T-helper 22 cell (primary cell): Measurements from ENCODE around the gene GIMAP6.
"Not testable (repeated sequence)": the region's sequence is repeated elsewhere in the genome, so short reads cannot be mapped to it uniquely, and the experiment has no call there.

Experiments
- DNase-seq: peaks from one replicate; pipeline ENCODE4 v3.0.0-alpha.2; 2020; ENCODE audit warnings: low read depth

GIMAP6 gene

DNA sequence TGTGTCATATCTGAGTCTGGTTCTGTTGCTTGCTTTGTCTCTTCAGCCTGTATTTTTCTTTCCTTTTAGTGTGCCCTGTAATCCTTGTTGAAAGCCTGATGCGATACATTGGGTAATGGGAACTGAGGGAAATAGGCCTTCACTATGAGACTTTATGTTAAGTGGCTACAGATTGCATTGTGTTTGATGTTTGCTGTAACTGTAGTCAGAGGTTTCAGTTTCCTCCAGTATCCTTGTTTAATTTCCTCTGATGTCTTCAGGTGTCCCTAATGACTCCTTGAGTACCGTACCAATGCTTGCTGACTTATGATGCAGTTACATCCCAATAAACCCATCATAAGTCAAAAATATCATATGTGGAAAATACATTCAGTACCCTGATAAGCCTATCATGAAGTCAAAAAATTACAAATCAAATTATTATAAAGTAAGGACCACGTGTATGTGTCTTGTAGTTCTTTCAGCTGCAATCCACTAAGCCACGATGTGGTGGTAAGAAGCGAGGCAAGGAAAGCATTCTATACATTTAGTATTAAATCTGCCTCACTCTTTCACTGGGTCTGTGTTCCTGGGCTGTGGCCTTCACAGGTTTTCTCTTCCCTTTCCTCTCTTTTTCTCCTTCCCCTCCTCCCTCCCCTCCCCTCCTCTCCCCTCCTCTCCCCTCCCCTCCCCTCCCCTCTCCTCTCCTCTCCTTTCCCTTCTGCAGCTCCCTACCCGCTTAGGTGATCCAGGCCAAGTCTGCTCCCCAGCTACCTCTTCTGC, 13.3 kb upstream of the GIMAP6 start:
- no peak for DNase-seq

DNA sequence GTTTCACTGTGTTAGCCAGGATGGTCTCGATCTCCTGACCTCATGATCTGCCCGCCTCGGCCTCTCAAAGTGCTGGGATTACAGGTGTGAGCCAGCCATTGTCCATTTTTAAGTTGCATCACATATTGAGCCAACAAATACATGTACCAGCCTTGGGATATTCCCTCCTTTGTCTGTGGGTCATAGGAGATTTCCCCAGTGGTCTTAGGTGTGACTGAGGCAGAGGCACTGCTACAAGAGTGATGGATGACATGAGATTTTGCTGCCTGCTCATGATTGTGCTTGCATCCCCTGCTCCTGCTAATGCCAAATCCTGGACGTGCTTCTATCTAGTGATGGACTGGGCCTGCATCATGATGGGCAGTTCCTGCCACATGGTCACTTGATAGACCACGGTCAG, 10.7 kb upstream of the GIMAP6 start:
- DNase-seq = no peak

DNA sequence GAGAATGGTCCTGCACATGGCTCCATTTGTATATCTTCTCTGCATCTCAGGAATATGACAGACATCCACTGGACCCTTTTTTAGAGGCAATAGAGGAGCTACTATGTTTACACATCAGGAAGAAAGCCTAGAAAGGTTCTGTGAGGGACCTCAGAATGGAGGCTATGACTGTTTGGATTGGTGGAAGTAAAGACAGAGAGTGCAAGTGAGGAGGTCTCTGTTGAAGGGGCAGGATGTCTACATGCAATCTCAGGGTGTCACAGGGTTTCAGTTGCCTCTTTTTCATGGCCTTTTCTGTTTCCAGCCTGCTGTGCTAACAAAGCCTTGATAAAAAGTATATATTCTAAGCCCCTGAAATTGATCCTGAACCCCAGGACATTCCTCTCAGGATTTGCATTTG, 9.7 kb upstream of the GIMAP6 start:
- DNase-seq = no peak

DNA sequence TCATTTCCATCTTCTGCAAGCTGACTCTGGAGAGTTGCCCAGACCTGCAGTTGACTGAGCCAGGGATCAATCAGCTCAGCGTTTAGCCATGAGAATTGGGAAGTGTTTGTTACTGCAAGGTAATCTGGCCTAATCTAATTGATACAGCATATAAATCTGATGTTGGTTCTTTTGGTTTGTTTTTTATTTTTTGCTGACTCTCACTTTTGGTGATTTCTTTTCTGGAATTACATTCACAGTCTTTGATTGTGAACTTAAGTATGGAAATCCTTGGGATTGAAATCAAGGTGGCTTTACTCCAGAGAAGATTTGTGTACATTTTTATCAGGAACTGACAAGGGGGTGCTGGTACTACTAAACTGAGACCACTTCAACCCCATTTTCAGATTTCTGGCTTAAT, 1.7 kb upstream of the GIMAP6 start:
- no peak for DNase-seq

DNA sequence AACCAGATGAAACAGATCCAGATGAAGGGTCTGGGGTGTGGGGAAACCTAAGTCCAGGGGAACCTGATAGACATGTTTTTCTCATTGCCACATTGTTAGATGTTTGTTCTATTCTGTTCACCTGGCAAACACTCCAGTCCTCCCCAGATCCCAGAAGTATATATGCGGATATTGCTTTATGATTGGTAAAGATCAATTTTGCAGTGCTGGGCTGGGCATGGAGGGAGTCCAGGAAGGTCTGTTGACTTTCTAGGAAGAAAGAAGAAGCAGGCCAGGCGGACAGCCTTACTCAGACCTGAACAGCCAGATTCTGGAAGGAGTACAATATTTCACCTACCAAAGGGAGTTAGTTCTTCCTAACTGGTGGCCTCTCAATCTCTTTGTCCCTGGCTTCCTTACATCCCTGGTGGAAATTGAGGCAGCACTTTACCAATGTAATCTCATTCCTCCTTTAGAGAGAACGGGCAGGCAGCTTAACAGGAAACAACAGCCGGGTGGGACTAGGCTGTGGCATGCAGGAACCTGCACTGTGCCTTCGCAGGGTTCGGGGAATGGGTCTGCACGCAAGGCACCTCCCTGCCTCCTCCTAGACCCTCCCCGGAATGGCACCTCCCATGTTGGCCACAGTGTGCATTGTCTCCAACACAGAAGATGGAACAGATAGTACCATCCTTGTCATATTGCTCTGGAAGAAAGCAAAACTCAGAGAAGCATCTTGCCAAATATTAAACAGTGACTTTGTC, 930 bp downstream of the GIMAP6 start:
- DNase-seq = peak; percentile 6

DNA sequence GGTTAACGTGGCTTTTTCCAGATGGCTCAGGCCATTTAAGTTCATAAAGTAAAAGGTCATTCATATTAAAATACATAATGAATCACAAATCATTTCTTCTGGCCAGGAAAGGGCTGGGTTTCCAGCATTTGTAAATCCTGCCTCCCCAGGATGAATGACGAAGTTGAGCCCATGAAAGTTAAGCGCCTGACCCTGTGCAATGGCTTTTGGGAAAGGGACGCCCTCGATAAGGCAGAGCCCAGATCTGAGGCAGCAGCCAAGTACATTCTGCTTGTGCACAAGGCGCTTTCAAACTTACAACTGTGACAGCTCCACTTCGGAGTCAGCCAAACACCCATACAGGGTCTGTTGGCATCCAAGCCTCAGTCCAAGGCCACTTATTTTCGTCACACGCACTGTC, 2.8 kb downstream of the GIMAP6 start:
- DNase-seq = no peak

DNA sequence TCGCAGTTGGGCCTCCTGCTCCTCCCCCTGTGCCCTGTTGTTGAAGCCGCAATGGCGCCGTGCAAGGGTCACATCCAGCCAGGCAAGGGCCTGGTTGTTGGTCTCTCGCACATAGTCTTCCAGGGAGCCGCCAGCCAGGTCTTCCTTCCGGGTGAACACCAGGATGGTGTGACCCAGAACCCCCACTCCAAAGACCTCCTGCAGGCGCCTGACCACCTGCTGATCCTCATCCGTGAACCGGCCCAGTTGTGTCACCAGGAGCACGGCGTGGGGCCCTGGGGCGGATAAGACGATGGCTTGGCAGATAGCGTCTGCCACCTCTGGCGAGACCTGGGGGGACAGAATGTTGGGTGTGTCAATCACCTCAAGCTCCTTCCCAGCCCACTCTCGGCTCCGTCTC, 4.2 kb downstream of the GIMAP6 start:
- DNase-seq = no peak

DNA sequence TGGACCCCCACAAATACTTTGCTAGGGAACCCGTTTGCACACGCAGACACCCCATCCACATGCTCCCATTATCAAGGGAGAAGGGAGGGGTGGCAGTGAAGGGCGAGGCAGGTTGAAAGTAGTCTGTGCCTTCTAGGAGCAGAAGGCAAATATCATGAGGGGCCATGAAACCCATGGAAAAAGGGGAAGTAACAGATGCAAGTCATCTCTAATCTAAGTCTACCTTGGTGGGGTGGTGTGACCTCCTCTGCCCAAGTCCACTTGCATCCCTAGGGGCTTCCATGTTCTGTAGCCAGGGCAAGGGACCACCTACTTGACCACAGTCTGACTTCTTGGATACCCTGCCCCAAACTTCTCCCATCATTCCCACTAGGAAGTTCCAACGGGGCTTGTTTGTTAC, 5.5 kb downstream of the GIMAP6 start:
- no peak for DNase-seq

DNA sequence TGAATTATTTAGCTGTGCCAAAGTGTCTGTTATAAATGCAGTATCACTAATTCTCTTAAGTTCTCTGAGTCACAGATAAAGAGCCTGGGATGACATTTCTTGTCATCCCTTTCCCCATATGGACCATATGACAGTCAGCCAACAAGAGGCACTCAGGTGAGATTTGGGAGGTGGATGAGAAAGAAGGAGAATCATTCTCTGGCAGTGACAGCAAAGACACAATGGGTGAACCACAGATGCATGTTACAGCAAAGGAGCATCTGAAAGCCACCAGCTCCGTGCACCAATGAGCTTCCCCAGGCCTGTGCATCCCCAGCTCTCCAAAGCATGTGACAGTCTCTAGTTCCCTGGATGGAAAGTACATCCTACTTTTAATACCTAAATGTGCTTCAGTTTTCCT, 10.8 kb downstream of the GIMAP6 start:
- DNase-seq = no peak

DNA sequence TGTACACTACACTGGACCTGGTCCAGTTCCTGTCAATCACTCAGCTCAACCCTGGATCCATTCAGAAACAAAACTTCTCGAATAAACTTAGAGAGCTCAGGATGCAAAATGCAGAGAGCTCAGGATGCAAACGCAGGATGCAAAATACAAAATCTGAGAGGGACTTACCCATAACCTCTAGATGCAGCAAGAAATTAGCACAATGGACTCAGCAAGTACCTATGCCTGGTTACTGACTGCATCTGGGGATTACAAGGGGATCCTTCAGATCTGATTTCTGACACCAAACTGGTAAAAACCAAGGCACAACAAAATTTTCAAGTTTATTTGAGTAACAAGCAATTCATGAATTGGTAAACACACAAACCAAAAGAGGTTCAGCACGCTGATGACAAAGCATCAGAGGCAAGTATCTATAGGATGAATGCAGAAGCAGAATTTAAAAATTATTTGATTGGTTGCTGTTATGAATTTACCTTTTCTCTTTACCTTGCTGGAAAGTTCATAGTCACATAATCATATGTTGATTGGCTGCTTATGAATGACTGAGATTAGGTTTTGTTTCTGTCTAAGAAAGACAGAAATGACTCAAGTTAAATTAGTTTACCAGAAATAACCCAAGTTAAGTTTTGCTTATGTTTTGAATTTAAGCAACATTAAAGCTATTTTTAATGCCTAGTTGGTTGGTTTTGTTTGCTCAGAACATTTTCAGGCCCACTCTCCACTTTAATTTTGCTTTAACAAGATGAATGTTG, 11.4 kb downstream of the GIMAP6 start:
- DNase-seq = no peak

DNA sequence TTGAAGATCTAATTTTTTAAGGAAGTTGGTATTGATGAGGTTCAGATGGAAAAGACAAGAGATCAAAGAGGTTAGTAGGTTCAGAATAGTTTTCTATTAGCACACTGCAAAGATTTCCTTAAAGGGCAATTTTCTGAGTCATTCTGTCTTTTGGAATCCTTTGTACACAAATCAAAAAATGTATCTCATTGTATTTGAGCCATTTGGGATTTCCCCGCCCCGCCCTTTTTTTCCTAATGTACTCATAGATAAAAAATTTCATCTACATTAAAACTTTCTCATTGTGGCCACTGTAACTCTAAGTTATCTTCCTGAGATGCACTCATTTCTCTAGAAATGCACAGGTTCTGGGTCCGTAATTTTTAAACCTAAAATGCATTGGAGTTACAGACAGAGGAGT, 12.1 kb downstream of the GIMAP6 start:
- no peak for DNase-seq

DNA sequence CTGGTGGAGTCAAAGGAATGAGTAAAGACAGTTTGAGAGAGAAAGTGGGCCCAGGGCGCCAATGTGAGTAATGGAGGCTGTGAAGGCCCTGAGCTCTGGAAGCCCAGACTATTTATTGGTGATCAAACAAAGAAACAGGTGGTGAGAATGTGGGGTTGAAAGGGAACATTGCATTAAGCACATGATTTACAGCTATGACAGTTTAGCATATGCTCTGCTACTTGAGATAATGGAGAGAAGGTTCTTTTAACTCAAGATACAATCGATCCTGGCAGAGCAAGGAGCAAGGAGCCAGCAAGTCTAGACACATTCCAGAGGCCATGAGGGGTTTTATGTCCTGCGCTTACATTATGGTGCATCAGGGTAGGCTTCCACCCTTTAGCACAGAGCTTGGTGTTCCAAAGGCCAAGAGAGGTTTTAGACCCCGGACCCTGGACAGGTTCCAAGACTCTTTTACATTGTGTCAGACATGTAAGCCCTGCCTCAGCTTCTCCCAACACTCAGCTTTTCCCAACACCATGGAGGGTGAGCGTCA, 16.9 kb downstream of the GIMAP6 start:
- DNase-seq = not testable (repeated sequence)

DNA sequence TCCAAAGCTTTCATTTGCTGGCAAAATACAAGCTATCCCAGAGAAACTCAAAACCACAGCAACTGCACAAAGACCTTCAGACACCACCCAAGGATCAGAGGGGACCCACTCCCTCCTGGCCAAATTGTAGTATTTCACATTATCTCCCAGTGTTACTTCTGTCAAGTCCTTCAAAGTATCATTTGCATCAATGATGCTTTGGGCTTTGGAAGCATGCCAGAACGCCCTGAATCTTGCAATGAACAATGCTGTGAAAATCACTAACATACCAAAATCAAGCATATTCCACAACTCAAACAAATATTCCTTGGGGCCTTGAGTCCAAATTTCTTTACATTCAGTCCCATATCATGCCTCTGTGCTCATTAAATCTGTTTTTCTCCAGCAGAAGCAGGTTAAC, 17.8 kb downstream of the GIMAP6 start:
- DNase-seq = not testable (repeated sequence)

DNA sequence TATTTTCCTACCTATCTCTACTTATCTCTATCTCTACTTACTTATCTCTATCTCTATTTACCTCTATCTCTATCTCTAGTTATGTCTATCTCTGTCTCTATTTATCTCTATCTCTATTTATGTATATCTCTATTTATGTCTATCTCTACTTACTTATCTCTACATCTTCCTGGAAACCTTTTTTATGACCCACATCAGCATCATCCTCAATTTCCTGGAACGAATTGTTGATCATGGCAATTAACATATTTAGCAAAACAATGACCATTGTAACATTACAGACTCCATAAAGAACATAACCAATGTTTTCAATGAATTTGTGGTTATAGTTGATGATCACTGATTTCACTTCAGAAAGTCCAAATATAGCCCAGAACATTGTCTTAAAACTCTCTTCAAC, 18.3 kb downstream of the GIMAP6 start:
- DNase-seq = no peak

DNA sequence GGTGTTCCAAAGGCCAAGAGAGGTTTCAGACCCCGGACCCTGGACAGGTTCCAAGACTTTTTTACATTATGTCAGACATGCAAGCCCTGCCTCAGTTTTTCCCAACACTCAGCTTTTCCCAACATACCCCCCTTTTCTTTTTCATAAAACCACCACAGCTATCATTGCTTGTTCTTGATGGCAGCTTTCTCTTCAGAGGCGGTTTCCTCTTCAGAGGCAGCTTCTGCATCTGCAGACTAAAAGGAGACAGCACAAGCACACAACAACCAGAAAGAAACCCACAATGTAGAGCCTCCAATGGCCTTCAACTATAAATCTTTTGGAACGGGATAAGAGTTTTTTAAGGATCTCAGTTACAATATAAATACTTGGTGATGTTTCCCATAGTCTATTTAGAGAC, 19.3 kb downstream of the GIMAP6 start:
- no peak for DNase-seq

DNA sequence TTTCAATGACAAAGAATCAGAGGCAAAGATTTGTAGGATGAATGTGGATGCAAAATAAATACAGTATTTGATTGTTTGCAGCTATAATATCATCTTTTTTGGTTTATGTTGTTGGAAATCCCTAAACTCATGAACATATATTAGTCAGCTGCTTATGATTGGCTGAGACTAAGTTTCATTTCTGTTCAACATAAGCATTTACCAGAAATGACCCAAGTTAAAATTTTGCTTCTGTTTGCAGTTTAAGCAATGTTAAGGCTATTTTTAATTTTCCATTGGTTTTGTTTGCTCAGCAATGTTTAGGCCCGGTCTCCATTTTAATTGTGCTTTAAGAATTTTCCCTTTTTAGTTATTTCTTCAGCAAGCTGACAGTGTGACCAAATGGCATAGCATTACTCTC, 22.0 kb downstream of the GIMAP6 start:
- no peak for DNase-seq

DNA sequence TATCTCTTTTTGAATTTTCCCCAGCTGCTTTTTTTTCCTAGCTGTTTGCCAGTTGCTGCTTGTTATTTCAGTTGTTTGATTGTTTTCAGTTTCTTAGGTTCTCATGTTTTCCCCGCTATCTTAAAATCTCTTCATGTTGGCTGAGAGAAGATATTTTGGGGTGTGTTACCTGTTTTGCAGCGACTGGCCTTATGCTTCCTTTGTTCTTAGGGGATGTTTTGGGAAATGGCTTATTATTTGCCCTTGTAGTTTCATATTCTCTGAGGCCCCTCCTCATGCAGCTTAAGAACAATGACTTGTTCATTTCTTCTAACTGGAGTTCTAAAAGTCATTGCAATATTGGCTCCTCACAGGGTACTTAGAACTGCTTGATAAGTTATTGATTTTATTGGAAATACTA, 28.6 kb downstream of the GIMAP6 start:
- DNase-seq = not testable (repeated sequence)

DNA sequence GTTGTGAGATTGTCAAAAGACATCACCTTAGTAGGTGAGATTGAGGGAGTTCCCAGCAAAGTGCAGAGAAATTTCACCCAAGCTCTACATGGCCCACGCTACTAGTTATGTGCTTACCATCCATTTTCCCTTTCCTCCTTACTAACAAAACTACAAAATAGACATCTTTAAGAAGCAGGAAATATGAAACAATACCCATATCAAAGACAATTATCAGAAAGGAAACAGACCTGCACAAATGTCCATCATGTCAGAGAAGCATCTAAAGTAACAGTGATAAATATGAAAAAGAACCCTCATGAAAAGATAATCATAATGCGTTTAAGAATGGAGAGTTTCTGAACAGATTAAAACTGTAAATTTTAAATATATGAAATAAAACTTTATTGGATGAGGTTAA, 36.8 kb downstream of the GIMAP6 start:
- no peak for DNase-seq

DNA sequence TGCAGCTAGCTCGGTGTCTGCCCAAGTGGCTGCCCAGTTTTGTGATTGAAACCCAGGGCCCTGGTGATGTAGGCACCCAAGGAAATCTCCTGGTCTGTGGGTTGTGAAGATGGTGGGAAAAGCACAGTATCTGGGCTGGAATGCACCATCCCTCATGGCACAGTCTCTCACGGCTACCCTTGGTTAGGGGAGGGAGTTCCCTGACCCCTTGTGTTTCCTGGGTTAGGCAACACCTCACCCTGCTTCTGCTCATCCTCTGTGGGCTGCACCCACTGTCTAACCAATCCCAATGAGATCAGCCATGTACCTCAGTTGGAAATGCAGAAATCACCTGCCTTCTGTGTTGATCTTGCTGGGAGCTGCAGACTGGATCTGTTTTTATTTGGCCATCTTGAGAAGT, 37.4 kb downstream of the GIMAP6 start:
- DNase-seq = no peak

DNA sequence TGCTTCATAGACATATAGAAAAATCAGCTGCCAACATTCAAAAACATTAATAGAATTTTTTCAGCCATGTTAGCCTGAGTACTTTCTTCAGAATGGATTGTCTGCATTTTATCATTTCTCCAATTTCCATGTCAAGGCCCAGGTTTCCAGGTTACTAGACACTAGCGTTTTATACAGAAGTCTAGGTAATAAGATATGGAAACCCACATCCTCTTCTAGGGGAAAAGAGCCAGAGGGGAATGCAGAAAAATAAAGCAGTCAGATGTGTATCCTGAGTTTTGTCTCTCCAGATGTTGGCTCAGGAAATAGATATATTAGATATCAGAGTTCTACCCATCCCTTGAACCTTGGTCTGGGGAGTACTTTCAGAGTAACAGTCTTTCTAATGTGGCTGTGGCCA, 44.6 kb downstream of the GIMAP6 start:
- no peak for DNase-seq

DNA sequence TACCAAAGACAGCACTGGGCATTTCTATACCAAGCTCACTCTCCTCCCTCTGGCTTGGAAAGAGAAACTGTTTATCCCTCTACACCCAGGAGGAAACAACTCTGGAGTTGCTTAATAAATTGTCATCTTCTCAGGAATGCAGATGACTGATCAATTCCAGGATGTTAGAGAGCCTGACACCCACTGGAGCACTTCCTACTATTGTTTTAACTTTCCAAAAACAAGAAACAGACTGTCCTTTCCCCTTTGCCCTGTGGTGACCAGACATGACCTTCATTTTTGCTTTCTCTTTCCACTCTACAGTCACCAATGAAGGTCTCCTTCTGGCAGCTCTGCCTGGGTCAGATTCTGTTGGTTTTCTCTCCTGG, 45.4 kb downstream of the GIMAP6 start:
- DNase-seq = no peak

DNA sequence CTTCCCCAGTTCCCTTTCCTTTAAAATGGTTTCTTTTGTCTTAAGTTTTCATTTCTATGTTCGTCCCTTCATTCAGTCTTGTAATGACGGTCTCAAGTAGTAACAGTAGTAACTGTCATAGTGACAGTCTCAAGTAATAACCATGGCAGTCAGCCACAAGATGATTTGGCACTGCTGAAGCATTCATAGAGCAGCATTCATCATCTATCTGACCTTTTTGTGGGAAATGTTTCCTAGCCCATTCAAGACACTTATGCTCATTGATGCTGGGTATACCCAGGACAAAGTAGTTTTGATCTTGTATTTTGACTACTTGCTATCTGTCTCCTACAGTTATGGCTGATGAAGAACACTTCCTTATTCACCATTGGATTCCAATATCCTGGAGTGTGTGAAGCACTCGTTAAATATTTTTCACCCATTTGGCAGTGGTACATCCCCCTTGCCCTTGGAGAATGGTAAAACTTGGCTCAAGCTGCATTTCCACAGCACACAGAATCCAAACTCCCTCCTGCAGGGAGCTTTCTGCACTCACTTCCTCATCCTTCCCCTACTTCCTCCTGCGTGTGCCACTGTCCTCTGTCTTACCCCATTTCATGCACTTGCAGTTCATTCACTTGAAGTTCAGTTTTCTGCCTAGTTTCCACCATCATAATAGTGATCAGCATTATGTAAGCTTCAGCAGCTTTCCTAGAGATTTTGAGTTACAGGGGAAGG, 46.0 kb downstream of the GIMAP6 start:
- DNase-seq = no peak
